HUDEP-2 (cell line): ENCODE results near the gene SELPLG.

Source experiments
- DNase-seq, 76 experiments: peaks; one replicate each; lab custom pipeline; 2025; ENCODE audit not compliant: unreplicated experiment in 76 of 76; lab: John Stamatoyannopoulos, UW

Gene SELPLG

DNA sequence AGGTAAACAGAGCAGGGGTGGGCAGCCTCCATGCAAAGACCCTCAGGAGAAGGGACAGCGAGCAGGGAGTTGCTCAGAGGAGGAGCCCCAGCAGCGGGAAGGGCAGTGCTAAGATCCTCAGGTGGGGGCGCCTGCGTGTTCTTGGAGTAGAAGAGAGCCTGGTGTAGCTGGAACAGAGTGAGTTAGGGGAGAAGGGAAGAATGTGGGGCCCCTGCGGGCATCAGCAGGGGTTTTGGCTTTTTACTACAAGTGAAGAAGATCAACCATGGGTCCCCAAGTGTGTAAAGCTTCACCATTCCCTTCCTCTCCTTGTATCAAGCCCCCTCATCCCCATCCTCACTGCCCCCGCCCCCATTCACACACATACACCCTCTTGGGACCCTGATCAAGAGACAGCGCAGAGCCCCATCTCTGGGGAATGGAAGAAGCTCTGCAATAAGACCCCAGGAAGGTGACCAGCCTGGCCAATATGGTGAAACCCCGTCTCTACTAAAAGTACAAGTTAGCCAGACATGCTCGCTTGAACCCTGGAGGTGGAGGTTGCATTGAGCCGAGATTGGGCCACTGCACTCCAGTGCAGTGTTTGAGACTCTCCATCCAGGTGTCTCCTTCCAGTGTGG lies 25.6 kb downstream of the SELPLG start:
- DNase-seq = no peak

DNA sequence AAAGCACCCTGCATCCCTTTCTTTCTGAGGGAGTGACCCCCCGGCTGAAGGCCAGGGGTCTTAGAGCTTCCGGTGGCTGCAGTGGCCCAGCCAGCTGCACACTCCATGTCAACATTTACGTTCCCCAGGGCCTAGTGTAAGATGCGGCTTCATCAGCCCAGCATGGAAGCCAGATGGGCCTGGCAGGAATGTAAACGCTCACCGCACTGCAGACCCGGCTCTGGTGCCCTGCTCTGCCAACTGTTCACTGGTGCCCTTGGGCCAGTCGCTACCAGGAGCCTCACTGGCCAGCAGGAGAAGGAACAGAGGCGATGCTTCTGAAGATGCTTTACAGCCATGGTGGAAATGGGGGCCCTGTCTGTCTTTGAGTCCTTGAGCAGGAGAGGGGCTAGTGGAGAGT lies 27.2 kb downstream of the SELPLG start:
- DNase-seq = no peak

DNA sequence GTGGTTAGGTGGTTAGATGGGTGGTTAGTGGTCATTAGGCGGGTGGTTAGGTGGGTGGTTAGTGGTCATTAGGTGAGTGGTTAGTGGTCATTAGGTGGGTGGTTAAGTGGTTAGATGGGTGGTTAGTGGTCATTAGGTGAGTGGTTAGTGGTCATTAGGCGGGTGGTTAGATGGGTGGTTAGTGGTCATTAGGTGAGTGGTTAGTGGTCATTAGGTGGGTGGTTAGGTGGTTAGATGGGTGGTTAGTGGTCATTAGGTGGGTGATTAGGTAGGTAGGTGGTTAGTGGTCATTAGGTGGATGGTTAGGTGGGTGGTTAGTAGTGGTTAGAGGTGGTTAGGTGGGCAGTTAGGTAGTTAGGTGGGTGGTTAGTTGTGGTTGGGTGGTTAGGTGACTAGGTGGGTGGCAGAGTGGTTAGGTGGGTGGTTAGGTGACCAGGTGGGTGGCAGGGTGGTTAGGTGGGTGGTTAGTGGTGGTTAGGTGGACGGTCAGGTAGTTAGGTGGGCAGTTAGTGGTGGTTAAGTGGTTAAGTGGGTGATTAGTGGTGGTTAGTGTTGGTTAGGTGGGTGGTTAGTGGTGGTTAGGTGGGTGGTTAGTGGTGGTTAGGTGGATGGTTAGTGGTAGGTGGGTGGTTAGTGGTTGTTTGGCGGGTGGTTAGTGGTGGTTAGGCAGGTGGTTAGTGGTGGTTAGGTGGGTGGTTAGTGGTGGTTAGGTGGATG lies 27.8 kb downstream of the SELPLG start:
- no peak for DNase-seq

DNA sequence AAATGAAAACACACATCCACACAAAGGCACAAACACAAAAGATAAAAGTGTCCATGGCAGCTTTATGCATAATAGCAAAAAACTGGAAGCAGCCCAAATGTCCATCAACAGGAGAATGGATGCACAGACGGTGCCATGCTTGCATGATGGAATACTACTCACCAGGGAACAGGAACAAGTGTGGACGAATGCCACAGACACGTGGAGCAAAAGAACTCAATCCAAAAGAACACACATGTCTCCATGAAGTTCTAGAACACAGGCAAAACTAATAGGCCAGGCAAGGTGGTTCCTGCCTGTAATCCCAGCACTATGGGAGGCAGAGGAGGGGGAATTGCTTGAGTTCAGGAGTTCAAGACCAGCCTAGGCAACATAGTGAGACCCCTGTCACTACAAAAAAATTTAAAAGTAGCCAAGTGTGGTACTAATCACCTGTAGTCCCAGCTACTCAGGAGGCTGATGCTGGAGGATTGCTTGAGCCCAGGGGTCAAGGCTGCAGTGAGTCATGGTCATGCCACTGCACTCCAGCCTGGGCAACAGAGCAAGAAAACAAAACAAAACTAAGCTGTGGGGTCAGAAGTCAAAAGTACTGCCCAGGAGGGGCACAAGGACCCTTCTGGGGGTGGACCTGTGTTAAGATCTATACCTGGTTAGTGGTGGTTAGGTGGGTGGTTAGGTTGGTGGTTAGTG lies 28.5 kb downstream of the SELPLG start:
- DNase-seq = no peak

DNA sequence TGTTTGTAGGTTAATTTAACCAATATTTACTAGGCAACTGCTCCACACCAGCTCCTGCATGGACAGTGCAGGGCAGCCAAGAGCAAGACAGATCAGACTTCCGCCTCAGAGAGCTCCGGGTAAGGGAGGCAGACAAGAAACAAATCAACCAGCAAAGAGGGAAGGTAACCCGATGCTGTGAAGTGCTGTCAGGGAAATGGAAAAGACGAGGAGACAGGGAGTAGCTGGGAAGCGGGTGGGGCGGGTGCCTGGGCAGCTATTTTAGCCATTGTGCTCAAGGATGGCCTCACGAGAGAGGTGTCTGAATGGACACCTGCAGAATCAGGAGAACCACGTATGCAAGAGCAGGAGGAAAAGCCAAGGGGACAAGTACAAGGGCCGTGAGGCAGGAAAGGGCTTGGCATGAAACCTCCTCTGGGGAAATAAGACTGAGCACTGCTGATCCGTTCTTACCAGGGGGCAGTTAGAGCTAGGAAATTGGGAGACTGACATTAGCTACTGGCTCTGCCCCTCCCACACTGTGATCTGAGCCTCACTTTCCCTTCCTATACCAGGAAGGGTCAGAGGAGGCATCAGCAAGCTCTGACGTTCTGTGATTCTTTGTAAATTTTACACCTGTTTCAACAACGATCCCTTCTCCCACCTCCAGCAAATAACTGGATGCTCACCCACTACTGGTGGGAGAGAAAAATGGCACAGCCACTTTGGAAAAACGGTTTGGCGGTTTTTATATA lies 29.3 kb downstream of the SELPLG start:
- DNase-seq = no peak

DNA sequence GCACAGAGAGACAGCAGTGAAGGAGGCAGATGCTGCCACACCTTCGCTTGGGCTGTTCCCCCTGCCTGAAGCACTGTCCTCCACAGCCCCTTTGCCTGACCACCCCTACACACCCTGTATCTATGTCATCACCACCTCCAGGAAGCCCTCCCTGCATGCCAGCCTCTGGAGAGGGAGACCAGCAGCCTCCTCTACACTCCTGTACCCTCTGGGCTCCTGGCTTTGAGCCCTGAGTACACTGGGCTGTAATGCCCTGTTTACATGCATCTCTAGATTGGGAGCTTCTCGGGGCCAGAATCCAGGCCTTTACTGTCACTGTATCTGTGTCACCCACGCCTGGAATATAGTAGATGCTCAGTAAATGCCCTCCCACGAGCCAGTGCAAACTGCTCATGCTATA lies 30.0 kb downstream of the SELPLG start:
- no peak for DNase-seq

DNA sequence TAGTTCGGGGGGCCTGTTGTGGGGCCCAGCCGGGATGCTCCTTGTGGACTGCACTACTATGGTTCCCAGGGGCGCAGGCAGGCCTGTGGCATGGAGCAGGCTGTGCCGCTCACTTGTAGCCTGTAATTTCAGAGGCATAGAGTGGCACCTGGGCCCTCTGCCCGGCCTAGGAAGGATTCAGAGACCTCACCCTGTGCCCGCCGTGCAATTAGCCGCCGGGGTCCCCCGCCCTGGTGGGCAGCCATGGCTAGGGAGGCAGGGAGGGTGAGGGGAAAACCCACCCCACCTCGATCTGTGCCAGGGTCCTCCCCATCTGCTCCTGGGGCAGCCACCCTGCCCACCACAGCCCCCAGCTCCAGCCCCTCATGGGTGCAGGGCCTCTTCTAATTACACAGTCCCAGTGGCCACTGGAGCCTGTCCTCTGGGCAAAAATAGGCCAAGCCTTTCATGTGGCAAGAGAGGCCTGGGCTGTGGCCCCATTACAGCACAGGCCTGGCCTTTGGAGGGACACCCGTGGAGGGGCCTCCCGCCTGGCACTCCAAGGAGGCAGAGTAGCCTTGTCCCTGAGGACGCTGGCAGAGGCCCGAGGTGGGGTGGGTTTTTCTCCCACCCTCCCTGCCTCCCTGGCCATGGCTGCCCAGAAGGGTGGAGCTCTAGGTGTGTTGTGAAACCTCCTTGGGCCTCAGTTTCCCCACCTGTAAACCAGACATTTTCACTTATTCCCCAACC lies 30.6 kb downstream of the SELPLG start:
- no peak for DNase-seq

DNA sequence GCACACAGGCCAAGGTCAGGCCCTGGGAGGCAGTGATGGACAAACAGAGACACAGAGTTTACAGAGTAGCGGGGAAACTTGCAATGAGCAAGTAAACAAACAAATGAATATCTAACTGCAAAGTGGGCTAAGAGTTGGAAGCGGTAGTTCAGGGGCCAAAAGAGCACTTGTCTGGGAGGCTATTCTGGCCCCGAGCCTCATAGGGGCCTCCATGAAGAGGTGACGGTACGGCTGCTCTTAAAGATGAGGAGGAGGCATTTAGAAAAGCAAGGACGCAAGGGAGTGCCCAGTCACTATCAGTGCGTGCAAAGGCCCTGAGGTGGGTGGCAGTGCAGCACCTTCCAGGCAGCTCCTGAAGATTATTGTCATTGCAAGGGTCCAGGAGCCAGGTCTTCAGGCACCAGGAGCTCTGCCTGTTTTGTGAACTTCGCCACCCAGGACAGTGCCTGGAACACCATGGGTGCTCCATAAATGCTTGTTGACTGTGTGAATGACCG lies 31.4 kb downstream of the SELPLG start:
- no peak for DNase-seq

DNA sequence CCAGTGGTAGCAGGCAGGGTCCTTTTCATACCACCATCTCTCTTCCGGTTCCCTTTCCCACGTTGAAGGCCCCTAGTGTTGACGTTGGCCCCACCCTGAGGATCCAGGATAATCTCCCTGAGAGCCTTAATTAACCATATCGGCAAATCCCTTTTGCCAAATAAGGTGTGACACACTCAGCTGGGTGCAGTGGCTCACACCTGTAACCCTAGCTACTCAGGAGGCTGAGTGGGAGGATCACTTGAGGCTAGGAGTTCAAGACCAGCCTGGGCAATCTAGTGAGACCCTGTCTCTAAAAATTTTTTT lies 33.0 kb downstream of the SELPLG start:
- no peak for DNase-seq

DNA sequence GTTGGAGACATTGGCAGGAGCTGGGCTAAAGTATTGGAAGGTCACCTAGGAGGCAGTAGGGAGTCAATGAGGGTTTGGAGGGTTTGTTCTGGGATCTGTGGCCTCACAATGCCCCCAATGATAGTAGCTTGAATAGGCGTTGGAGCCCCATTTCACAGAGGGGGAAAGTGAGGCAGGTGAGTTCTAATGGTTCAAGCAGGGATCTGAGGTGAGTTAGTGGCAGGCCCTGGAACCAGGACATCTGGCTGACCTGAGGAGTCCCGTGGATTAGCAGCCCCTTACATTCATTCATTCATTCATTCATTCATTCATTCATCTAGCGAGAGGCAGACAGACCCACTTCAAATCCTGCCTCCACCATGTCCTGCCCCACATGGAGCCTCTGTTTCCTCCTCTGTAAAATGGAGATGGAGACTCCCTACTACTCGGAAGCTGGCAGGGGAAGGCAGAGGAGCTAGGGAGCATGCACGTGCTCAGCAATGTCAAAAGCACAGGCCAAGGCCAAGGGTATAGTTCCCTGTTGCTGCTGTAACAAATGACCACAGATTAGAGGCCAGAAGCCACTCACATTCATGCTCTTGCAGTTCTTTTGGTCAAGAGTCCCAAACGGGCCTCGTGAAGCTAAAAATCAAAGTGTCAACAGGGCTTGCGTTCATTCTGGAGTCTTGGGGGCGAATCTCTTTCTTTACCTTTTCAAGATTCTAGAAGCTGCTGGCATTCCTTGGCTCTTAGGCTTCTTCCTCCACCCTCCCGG lies 33.6 kb downstream of the SELPLG start:
- DNase-seq = no peak

DNA sequence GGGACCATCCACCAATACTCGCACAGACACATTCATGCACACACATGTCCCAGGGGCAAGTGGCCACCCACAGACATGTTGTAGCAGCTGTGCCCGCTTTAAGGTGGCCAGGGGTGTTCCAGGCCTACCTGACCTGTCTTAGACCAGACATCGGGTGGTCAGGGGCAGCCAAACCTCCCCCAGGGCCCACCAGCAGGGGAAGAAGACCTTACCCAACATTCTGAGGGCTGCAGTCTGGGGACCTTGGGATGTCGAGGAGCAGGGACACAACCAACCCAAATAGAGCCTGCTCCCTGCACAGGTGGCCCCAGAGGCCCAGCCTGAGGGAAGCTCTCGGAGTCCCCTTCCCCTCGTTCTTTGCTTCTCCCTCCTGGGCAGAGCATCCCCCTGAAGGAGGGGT lies 34.2 kb downstream of the SELPLG start:
- no peak for DNase-seq

DNA sequence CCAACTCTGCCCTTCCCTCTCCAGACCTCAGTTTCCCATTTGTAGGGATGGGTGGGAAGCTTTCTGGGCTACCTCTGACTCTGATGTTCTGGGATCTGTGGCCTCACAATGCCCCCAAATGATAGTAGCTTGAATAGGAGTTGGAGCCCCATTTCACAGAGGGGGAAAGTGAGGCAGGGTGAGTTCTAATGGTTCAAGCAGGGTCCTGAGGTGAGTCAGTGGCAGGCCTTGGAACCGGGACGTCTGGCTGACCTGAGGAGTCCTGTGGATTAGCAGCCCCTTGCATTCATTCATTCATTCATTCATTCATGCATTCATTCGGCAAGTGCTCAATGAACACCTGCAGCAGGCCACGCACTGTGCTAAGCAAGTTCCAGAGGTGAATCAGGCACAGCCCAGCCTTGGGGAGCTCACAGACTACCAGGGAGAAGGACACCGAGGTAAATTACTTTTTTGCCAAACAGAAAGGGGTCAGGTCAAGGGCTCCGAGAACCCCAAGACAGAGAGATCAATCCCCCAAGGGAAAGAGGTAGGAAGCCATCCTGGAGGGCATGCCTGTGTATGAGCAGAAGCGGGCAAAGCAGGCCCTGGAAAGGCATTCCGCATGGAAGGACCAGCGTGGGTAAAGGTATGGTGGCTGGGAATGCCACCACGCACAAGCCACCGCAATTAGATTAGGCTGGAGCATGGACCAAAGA lies 35.0 kb downstream of the SELPLG start:
- no peak for DNase-seq

DNA sequence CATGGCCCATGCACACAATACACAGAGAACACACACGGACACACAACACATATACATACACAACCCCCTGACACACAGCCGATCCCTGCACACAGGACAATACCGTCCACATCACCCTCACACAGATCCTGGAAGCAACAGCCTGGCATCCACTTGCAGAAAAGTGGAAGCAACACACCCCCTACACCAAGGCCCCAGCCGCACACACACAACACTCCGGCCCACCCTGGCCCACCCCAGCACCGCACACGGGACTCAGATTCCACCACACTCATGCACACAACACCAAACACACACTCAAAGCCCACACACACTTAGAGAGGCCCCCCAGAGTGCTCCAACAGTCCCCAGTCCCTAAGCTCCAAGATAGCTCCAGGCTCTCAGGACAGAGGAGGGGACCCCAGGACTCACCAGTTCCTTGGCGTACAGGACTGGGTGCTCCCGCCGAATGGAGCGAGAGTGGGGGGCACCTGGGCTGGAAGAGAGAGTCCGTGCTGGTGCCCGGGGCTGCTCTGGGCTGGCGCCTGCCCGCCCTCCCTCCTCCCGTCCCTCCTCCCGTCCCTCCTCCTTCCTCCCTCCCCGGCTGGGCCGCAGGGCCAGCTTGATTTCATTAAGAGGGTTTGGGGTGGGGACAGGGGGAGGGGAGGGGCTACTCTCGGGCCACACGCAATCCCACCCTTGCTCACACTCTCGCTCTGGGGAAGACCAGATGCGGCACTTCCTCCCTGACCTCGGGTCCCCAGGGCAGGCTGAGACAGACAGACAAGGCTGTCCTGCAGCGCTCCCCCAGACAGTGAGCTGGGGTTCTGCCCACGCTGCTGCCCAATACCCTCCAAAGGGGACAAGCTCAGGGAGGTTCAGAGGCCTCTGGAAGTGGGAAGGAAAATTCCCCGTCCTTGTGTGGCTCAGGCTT lies 35.9 kb downstream of the SELPLG start, which contains the start of gene TMEM119:
Gene TMEM119 (minus strand): TSS at position 526 of the 913 bp plus-strand sequence. CDS start 5,701 bp downstream, outside the sequence.
- DNase-seq = no peak

DNA sequence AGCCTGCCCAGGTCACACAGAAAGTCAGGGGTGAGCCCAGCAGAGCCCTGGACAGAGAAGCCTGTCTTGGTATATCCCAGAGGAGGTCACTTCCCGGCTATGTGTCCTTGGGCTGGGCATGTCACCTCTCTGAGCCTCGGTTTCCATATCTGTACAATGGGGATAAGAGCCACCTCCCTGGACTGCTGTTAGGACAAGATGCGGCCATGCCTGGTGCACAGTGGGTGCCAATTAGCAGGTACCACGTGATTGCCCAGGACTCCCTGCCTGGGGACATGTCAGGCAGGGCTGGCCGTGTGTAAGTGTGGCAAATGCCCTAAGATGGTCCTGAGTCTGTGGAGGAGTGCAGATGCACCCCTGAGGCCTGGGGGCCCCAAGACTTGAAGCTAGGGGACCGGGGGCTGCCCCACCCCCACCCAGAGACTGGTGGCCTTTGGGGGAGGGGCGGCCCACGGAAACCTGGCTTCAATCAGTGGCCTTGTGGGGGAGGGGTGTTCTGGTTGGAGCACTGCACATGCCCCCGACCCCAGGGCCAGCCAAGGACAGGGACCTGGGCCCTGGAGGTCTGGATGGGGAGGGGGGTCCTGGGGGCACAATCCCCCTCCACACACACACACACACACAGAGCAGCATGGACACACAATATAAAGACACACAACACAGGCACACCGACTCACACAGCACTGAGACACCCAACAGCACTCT lies 36.7 kb downstream of the SELPLG start:
- no peak for DNase-seq

DNA sequence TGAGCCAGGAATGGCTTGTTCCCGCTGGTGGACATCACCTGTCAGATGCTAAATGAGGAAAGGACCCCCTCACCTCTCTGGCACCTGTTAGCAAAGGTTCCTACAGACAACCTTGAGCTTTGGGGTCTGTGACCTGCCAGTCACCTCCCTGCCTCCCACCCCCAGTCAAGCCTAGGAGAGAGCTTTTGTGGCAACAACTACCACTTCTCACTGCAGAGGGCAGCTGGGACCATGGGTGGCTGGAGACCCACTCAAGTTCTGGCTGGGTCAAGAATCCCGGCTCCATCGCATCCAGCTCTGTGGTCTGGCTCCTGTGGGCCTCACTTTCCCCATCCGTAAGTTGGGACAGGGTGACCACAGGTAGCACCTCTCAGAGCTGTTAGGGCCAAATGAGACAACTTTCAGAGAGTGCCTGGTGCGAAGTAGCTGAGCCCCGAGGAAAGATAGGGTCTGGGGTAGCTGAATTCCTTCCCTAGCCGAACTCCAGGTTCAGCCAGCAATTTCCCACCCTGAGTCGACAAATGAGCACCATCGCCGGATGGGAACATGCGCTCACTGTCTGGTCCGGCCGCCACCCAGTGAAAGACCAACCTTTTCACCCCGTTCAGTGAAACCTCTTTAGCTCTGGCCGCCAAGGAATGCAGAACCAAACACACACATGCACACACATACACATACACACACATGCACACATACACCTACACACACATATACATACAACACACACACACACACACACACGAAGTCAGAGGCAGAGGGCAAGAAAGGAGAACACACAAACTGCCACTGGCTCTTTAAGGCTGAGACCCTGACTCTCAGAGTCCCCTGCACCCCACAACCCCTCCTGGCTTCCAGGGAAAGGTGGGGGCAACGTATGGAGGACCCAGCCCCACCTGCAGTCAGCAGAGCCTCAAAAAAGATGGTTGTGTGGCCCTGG lies 37.7 kb downstream of the SELPLG start:
- DNase-seq = no peak

DNA sequence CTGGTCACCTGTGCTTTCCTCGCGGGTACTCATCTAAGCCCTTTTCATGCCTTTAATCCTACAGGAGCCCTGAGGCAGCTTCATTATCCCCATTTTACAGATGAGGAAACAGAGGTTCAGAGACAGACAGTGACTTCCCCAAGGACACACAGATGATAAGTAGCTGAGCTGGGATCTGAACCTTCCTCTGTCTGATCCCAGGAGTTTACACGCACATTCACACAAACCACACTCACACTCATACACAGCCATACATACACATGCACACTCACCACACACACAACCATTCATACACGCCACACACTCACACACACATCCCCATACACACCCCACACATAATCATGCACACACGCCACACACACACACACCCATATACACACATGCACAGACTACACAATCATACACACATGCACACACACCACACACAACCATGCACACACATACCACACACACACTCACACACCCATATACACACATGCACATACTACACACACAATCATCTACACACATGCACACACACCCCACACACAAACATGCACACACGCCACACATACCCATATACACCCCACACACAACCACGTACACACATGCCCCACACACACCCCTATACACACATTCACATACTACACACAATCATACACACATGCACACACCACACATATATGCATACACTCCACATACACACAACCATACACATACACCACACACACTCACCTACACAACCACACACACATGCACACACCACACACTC lies 38.6 kb downstream of the SELPLG start:
- DNase-seq = no peak
